HPDE6-E6E7 (cell line): ENCODE results near the gene COPS7B.

ENCODE experiments used
- DNase-seq: peaks from one replicate; pipeline ENCODE4 v3.0.0; 2011; ENCODE audit warnings: missing footprints; ENCODE audit errors: extremely low spot score

Gene COPS7B

GRCh38 chr2:231785822-231786176 is 446 bp upstream of the COPS7B start:
- no peak for DNase-seq

DNA sequence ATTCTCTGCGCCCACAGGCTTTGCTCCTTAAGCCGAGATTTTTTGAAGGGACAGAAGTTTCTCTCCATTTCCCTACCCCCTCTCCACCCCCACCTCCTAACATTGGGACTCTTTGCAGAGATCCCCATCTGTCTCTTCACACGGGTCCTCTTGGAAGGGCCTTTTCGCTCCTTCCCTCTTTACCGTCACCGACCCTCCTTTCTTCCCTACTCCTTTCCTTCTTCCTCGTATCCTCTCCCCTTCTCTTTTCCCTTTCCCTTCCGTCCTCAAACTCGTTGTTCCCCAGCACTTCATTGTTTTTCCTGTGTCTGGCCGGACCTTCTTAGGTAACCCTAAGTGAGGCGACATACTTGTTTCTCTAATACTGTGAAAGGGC is 660 bp downstream of the COPS7B start:
- no peak for DNase-seq

GRCh38 chr2:231791107-231791506 is 4.9 kb downstream of the COPS7B start:
- no peak for DNase-seq

GRCh38 chr2:231794383-231794782 is 8.1 kb downstream of the COPS7B start:
- no peak for DNase-seq

- DNase-seq: peak; percentile 67
Measured at GRCh38 chr2:231795525-231796327, 9.5 kb downstream of the COPS7B start.

DNA sequence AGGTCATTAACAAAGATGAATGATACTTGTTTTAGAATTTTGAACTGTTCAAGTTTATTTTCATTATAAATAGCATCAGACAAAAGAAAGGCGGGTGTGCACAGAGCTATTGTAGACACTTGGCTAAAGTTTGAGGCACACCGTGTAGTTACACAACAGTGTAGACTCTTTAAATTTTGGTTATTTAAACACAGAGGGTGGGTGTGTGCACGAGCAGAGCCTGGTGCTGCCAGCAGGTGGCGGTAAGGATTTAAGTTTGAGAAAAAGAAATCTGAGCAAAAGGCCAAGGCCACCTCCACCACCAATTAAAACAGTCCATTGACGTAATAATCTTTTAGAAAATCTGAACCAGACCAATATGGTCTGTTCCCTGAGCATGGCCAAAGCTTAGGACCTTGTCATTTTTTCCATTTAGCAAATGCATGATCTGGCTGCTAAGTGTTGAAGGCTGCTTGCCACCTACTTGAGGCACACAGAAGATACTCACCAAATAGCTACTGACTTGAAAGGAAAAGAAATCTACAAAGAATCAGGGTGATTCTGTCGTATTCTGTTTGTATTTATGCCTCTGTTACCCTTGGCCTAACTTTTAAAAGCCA is 14.3 kb downstream of the COPS7B start:
- DNase-seq: no peak

DNA sequence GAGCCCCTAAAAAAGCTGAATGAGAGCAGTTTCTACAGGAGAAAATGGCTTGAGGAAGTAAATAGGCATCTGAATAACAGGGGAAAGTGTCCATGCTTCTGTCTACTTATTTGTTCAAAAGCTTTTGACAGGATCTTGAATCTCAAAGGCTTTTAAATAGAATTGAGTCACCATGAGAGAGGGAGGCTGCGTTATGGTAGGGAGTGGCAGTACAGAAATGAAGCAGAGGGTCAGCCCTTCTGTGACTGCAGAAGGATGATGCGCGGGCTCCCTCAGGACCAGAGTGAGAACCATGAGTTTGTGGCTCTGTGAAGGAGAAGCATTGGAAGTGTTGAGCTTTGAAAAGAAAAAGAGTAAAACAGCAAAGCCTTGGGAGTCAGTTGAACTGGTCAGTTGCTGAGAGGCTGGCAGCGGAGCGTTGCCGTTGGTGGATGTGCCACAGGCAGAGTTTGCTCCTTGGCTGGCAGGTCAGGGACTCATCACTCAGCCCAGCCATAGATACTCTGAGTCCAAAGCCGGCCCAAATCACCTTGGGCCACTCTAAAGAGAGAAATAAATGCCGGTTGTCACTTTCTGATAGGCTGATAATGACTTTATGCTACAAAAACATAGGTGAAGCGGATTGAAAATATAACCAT is 17.4 kb downstream of the COPS7B start:
- DNase-seq: no peak

GRCh38 chr2:231807020-231807419 is 20.8 kb downstream of the COPS7B start:
- DNase-seq: no peak

GRCh38 chr2:231810905-231811304 is 24.7 kb downstream of the COPS7B start:
- peak; percentile 12 for DNase-seq

DNA sequence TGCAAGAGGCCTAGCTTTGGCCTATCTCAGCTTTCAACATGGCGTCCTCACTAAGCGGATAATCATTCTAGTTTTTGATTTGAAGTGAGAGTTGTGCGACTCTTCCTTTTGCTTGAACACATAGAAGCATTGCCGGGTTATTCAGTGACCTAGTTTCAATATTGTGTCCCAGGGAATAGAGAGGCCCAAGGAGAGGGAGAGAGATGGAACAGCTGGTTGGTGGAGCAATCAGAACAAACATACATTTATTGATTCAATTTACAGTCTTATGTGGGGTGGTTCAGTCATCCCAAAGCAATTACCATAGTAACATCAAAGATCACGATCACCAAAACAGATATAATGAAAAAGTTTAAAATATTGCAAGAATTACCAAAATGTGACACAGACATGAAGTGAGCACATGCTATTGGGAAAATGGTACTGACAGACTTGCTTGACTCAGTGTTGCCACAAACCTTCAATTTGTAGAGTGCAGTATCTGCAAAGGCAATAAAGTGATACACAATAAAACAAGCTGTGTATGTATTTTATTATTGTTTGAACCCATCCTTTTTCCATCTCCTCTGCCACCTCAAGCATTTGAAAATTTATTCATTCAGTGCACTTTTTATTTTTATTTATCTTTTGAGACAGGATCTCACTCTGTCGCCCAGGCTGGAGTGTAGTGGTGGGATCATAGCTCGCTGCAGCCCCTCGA is 30.2 kb downstream of the COPS7B start:
- no peak for DNase-seq

DNA sequence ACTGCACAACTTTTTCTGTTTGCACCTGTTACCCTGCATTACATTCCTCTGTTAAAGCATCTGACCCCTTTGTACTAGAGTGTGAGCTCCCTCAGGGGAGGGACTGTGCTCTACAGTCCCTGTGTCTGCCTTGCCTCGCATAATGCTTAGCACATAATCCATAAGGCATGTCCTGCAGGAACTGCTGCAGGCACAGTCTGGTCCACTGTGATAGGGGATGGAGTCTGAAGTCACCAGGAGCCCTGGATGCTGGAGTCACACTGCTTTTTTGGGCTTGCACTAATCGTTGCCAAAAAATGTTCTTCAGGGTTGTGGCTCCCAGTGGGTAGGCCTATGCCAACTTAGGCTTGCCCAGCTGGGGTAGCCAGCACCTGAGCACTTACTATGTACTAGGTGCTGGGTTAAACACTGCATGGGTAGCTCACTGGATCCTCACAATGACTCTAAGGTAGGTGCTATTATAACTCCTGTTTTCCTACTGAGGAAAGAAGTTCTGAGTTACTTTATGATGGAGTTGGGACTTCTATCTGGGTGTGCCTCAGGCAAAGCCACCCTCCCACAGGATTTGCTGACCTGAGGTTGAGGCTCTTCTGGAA is 33.3 kb downstream of the COPS7B start:
- DNase-seq: no peak

- no peak for DNase-seq
Measured at GRCh38 chr2:231820786-231821303, 34.6 kb downstream of the COPS7B start.

- DNase-seq: no peak
Measured at GRCh38 chr2:231821908-231822307, 35.7 kb downstream of the COPS7B start.

DNA sequence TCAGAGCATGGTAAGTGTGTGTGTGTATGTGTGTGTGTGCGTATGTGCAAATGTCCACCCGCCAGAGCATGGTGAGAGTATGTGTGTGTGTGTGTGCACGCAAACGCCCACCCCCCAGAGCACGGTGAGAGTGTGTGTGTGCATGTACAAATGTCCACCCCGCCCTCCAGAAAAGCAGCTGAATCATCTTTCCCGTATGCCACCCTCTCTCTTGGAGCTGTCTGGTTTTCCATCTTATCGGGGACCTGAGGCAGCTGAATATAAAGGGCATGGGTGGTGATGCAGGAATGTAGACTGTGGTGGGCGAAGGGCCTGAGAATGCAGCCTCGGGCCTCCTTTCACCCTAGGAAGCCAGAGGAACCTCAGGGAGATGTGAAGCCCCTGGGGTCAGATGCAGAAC is 66.9 kb downstream of the COPS7B start:
- DNase-seq: no peak

GRCh38 chr2:231854616-231855125 is 68.4 kb downstream of the COPS7B start:
- no peak for DNase-seq

GRCh38 chr2:231856959-231857358 is 70.7 kb downstream of the COPS7B start:
- no peak for DNase-seq
